Trophoblast cell (in vitro differentiated cells and primary cell): ENCODE data around the gene RPA4.
A peak's percentile ranks its signal among the peaks of the same experiment; 100 is the strongest.
"Not testable (repeated sequence)": the region's sequence is repeated elsewhere in the genome, so short reads cannot be mapped to it uniquely, and the experiment has no call there.

Experiments
- DNase-seq, 2 donors: peaks; one replicate each; pipeline ENCODE4 v3.0.0-alpha.2; 2016
- H2AFZ ChIP-seq: 2 replicates; pipeline ENCODE4 v1.6.1; 2013; ENCODE audit warnings: low read length, moderate library complexity, mild to moderate bottlenecking; ENCODE audit not compliant: insufficient read depth, poor library complexity
- H2AK5ac ChIP-seq: 2 replicates; pipeline ENCODE4 v1.6.1; 2013; ENCODE audit warnings: mild to moderate bottlenecking, low read length
- H2BK120ac ChIP-seq: 2 replicates; pipeline ENCODE4 v1.6.1; 2013; ENCODE audit warnings: low read length, mild to moderate bottlenecking, moderate library complexity; ENCODE audit not compliant: insufficient read depth, poor library complexity
- H2BK12ac ChIP-seq: 2 replicates; pipeline ENCODE4 v1.6.1; 2013; ENCODE audit warnings: mild to moderate bottlenecking, low read length, moderate library complexity
- H2BK5ac ChIP-seq: 2 replicates; pipeline ENCODE4 v1.6.1; 2013; ENCODE audit warnings: low read length, low read depth, moderate library complexity, mild to moderate bottlenecking; ENCODE audit not compliant: poor library complexity
- H3K14ac ChIP-seq: 2 replicates; pipeline ENCODE4 v1.6.1; 2013; ENCODE audit warnings: mild to moderate bottlenecking, low read length
- H3K18ac ChIP-seq: 2 replicates; pipeline ENCODE4 v1.6.1; 2013; ENCODE audit warnings: mild to moderate bottlenecking, low read length
- H3K23ac ChIP-seq: 2 replicates; pipeline ENCODE4 v1.6.1; 2013; ENCODE audit warnings: low read length
- H3K27ac ChIP-seq: 2 replicates; pipeline ENCODE4 v1.5.1; 2013; ENCODE audit warnings: low read depth, mild to moderate bottlenecking, inconsistent platforms, low read length, moderate library complexity
- H3K27me3 ChIP-seq: 2 replicates; pipeline ENCODE4 v1.6.1; 2013; ENCODE audit warnings: inconsistent platforms, mild to moderate bottlenecking, low read length, moderate library complexity; ENCODE audit not compliant: insufficient read depth
- H3K36me3 ChIP-seq, 2 experiments: 1 replicate in 1 of 2; 2 replicates in 1 of 2; pipeline ENCODE4 v1.6.1; 2013; ENCODE audit warnings: low read length in 2 of 2, mild to moderate bottlenecking in 2 of 2, moderate library complexity in 1 of 2; ENCODE audit not compliant: insufficient read depth in 2 of 2, control insufficient read depth in 1 of 2
- H3K4ac ChIP-seq: 2 replicates; pipeline ENCODE4 v1.6.1; 2013; ENCODE audit warnings: low read depth, mild to moderate bottlenecking, low read length, moderate library complexity
- H3K4me1 ChIP-seq, 2 experiments: 1 replicate in 1 of 2; 2 replicates in 1 of 2; pipeline ENCODE4 v1.6.1; 2013; ENCODE audit warnings: low read length in 2 of 2, mild to moderate bottlenecking in 2 of 2, moderate library complexity in 1 of 2; ENCODE audit not compliant: insufficient read depth in 2 of 2, control insufficient read depth in 1 of 2
- H3K4me2 ChIP-seq: 2 replicates; pipeline ENCODE4 v1.6.1; 2013; ENCODE audit warnings: inconsistent platforms, mild to moderate bottlenecking, low read length, moderate library complexity
- H3K4me3 ChIP-seq: 2 replicates; pipeline ENCODE4 v1.5.1; 2013; ENCODE audit warnings: mild to moderate bottlenecking, low read depth, low read length, inconsistent platforms
- H3K79me1 ChIP-seq: one replicate; pipeline ENCODE4 v1.6.1; 2013; ENCODE audit warnings: low read length
- H3K79me2 ChIP-seq: 2 replicates; pipeline ENCODE4 v1.6.1; 2013; ENCODE audit warnings: low read length, mild to moderate bottlenecking; ENCODE audit not compliant: control insufficient read depth, insufficient read depth, poor library complexity
- H3K9ac ChIP-seq: 2 replicates; pipeline ENCODE4 v1.6.1; 2013; ENCODE audit warnings: mild to moderate bottlenecking, low read length
- H3K9me3 ChIP-seq: 2 replicates; pipeline ENCODE4 v1.6.1; 2013; ENCODE audit warnings: low read depth, mild to moderate bottlenecking, control low read depth, inconsistent platforms, low read length; ENCODE audit not compliant: insufficient read depth
- H4K12ac ChIP-seq: 2 replicates; pipeline ENCODE4 v1.6.1; 2013; ENCODE audit warnings: low read depth, mild to moderate bottlenecking, low read length, moderate library complexity
- H4K8ac ChIP-seq: 2 replicates; pipeline ENCODE4 v1.6.1; 2013; ENCODE audit warnings: low read depth, mild to moderate bottlenecking, low read length, moderate library complexity
- H4K91ac ChIP-seq: one replicate; pipeline ENCODE4 v1.6.1; 2013; ENCODE audit warnings: low read depth, mild to moderate bottlenecking, low read length, moderate library complexity
- WGBS: extraction: QIAGEN DNeasy Blood & Tissue Kit; methylation state at CpG from one replicate; pipeline ENCODE4 v1.1.7; 2013; ENCODE audit warnings: missing lambda C conversion rate; ENCODE audit not compliant: insufficient read length, insufficient coverage; ENCODE audit errors: extremely low coverage; 5-methylcytosine and 5-hydroxymethylcytosine counted together

The RPA4 gene

GRCh38 chrX:96838537-96838936 lies 45.2 kb upstream of the RPA4 start:
- Histone ChIP-seq H3K36me3 (no peaks in the 10 kb centered on the region), H2BK5ac (no peak overlapping the region), H2AK5ac (no peak overlapping the region), H3K4me2 (no peak overlapping the region), H4K12ac (no peak overlapping the region), H3K4me3 (no peak overlapping the region), H3K27me3 (no peaks in the 10 kb centered on the region), H3K4ac (no peak overlapping the region), H3K23ac (no peak overlapping the region), H4K8ac (no peak overlapping the region), H3K9me3 (no peaks in the 10 kb centered on the region), H2BK12ac (no peak overlapping the region), H3K27ac (no peak overlapping the region), H3K79me1 (no peaks in the 10 kb centered on the region), H2BK120ac (no peak overlapping the region), H3K9ac (no peak overlapping the region), H3K18ac (no peak overlapping the region), H3K79me2 (no peaks in the 10 kb centered on the region), H3K4me1 (no peaks in the 10 kb centered on the region), H4K91ac (no peak overlapping the region), H2AFZ (no peak overlapping the region), H3K14ac (no peak overlapping the region)
- DNase-seq, result no peak
- WGBS, result no CpG with 5 or more reads among the region's 1 CpG

- no peak overlapping the region for H3K4ac ChIP-seq
These were observed 42.4 kb upstream of the RPA4 start for GRCh38 chrX:96841325-96841724.

GRCh38 chrX:96841866-96842265 lies 41.8 kb upstream of the RPA4 start:
- not testable (repeated sequence) for H4K12ac ChIP-seq, H3K4me1 ChIP-seq, H3K4ac ChIP-seq, H2BK5ac ChIP-seq, H3K9ac ChIP-seq, H2AFZ ChIP-seq, H2AK5ac ChIP-seq, H4K8ac ChIP-seq, H2BK120ac ChIP-seq, H3K79me2 ChIP-seq, H3K23ac ChIP-seq, H2BK12ac ChIP-seq, H4K91ac ChIP-seq, H3K79me1 ChIP-seq, H3K36me3 ChIP-seq, H3K27me3 ChIP-seq, H3K9me3 ChIP-seq, H3K4me3 ChIP-seq, H3K18ac ChIP-seq, H3K14ac ChIP-seq, H3K4me2 ChIP-seq, H3K27ac ChIP-seq, DNase-seq
- WGBS, result no CpG with 5 or more reads among the region's 3 CpGs

More at GRCh38 chrX:96841325-96841724, 42.4 kb upstream of the RPA4 start:
- no peak overlapping the region for H2AFZ ChIP-seq
- WGBS, result no CpG with 5 or more reads among the region's 1 CpG
- H4K12ac ChIP-seq, result no peak overlapping the region
- H2BK5ac ChIP-seq, result no peak overlapping the region
- no peaks in the 10 kb centered on the region for H3K79me2 ChIP-seq
- no peak overlapping the region for H3K18ac ChIP-seq
- no peak overlapping the region for H3K4me3 ChIP-seq
- no peak overlapping the region for H4K91ac ChIP-seq
- no peak overlapping the region for H2AK5ac ChIP-seq
- no peak overlapping the region for H3K27ac ChIP-seq
- H4K8ac ChIP-seq, result no peak overlapping the region
- no peak overlapping the region for H3K4me2 ChIP-seq
- no peak overlapping the region for H2BK12ac ChIP-seq
- H3K9me3 ChIP-seq, result no peaks in the 10 kb centered on the region
- no peak overlapping the region for H3K23ac ChIP-seq
- no peaks in the 10 kb centered on the region for H3K27me3 ChIP-seq
- no peak overlapping the region for H3K9ac ChIP-seq
- H3K36me3 ChIP-seq, result no peaks in the 10 kb centered on the region
- H3K14ac ChIP-seq, result no peak overlapping the region
- H3K79me1 ChIP-seq, result no peaks in the 10 kb centered on the region
- no peaks in the 10 kb centered on the region for H3K4me1 ChIP-seq
- no peak for DNase-seq
- no peak overlapping the region for H2BK120ac ChIP-seq

GRCh38 chrX:96843566-96843965 lies 40.1 kb upstream of the RPA4 start:
- H2BK5ac ChIP-seq, result no peak overlapping the region
- H3K23ac ChIP-seq, result no peak overlapping the region
- no peak overlapping the region for H3K4ac ChIP-seq
- no peaks in the 10 kb centered on the region for H3K79me1 ChIP-seq
- no peak overlapping the region for H4K8ac ChIP-seq
- H3K79me2 ChIP-seq, result no peaks in the 10 kb centered on the region
- H3K4me2 ChIP-seq, result no peak overlapping the region
- no peak overlapping the region for H3K9ac ChIP-seq
- H3K14ac ChIP-seq, result no peak overlapping the region
- no peaks in the 10 kb centered on the region for H3K4me1 ChIP-seq
- H2AFZ ChIP-seq, result no peak overlapping the region
- no peaks in the 10 kb centered on the region for H3K27me3 ChIP-seq
- no peak overlapping the region for H3K18ac ChIP-seq
- peak; percentile 13 to 44 for DNase-seq
- no peaks in the 10 kb centered on the region for H3K9me3 ChIP-seq
- no peak overlapping the region for H4K12ac ChIP-seq
- H3K4me3 ChIP-seq, result no peak overlapping the region
- WGBS, result no CpG with 5 or more reads among the region's 5 CpGs
- H2BK120ac ChIP-seq, result no peak overlapping the region
- H3K36me3 ChIP-seq, result no peaks in the 10 kb centered on the region
- no peak overlapping the region for H3K27ac ChIP-seq
- no peak overlapping the region for H4K91ac ChIP-seq
- H2BK12ac ChIP-seq, result no peak overlapping the region
- no peak overlapping the region for H2AK5ac ChIP-seq
